COLO668 (cell line): ENCODE measurements around the gene DLD.
"Not testable (repeated sequence)": the region's sequence is repeated elsewhere in the genome, so short reads cannot be mapped to it uniquely, and the experiment has no call there.

Experiments used
- DNase-seq: peaks from one replicate; lab custom pipeline; 2025; ENCODE audit not compliant: unreplicated experiment; lab: John Stamatoyannopoulos, UW

Gene DLD

DNA sequence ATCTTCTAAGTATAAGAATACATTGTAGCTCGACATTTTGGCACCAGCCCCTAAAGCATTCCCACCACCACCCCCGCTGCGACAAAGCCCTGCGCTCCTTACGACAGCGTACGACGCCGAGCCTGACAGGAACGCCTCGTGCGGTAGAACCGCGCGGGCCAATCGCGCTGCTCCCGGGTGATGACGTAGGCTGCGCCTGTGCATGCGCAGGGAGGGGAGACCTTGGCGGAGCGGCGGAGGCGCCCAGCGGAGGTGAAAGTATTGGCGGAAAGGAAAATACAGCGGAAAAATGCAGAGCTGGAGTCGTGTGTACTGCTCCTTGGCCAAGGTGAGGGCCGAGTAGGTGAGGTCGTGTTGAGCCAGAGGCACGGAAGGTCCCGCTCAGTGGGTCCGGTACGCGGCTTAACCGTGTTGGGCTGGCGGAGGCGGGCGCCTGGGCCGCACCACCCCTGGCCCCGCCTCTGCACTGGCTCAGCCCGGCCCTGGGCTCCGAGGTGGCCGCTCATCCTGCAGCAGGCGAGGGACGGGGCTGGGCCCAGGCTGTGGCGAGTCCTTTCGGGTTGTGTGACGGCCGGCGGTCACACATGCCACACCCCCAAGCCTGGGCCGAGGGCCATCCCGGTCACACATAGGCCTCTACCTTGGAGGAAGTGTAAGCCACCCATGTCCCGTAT, at the start of gene DLD:
Gene DLD, plus strand, starts transcription at position 222 of the 674 bp plus-strand sequence. Its CDS starts 68 bp downstream, at position 290.
- peak; percentile 94 for DNase-seq

- DNase-seq: no peak
Measured at GRCh38 chr7:107842213-107842612, 48.8 kb upstream of the DLD start.

DNA sequence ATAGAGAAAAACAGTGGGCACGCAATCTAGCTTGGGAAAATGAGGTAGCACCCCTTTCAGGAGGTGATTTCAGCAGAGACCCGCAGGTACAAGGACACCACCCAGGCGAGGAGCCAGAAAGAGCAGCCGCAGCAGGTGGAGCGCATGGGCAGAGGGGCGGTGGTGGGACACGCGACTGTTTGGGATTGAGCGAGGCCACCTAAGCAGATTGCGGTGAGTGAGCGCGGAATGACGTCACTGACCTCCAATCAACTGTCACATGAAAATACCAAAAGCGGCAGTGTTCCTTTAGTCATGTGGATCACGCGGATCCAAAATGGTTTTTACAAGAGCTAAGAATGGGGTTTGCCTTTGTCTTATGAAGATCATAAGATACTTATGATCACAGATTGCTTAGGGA, 47.8 kb upstream of the DLD start:
- no peak for DNase-seq

- DNase-seq: no peak
Measured at GRCh38 chr7:107846324-107846723, 44.7 kb upstream of the DLD start.

- DNase-seq: no peak
Measured at GRCh38 chr7:107847168-107847835, 43.7 kb upstream of the DLD start.

DNA sequence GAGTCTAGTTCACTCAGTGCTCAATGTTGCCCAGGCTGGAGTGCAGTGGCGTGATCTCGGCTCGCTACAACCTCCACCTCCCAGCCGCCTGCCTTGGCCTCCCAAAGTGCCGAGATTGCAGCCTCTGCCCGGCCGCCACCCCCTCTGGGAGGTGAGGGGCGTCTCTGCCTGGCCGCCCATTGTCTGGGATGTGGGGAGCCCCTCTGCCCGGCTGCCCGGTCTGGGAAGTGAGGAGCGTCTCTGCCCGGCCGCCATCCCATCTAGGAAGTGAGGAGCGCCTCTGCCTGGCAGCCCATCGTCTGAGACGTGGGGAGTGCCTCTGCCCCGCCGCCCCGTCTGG, 43.2 kb upstream of the DLD start:
- not testable (repeated sequence) for DNase-seq

GRCh38 chr7:107848211-107848610, 42.8 kb upstream of the DLD start:
- not testable (repeated sequence) for DNase-seq

- DNase-seq: no peak
Measured at GRCh38 chr7:107850216-107850615, 40.8 kb upstream of the DLD start.

- no peak for DNase-seq
Measured at GRCh38 chr7:107850643-107851042, 40.3 kb upstream of the DLD start.

DNA sequence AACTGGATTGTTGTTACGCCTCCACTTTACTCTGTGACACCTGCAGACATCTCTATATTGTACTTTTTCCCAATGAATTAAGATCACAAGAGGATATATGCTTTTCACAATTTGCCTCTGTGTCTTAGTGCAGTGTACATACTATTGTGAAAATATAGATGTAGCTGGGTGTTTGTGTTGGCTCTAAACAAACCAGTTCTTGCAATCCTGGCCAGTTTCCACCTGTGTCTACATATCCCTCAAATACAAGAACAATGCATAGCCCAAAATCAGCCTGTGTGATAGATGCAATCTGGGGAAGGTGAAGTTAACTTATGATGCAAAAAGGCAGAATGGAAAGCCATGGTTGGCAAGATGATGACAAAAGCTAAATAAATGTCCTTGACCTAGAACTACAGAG, 36.5 kb upstream of the DLD start:
- no peak for DNase-seq

DNA sequence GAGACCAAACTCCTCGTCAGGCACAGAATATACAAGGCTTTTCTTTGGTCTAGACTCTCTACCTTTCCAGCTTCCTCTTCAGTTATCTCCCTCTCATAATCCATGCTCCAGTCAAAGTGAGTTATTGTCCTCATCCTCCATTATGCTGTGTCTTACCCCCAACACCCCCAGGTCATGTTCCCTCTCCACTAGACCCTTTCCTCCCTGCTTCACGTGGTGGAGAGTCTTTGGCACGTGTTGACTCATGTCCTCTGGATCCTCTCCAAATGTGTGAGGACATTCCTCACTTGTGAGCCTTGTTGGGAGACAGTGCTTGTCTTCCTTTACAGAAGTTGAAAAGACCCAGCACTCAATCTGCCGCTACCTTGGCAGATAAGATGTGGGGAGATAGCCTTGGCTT, 36.0 kb upstream of the DLD start:
- DNase-seq: no peak

- no peak for DNase-seq
Measured at GRCh38 chr7:107856806-107857540, 34.0 kb upstream of the DLD start.

DNA sequence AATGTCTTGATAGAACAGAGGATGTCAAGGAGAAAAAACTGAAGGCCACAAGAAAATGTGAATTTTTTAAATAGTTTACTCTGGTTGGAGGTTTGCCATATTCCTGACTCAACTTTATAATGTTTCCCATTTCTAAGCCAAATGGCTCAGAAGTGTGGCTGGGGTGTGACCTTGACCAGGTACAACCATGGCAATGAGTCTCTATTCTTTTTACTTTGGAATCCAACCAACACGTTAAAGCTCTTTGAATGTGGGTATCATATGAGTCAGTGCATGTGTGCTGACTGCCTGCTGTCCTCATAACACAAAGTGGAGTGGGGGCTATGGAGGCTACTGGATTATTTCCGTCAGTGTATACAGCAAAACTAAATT, 33.5 kb upstream of the DLD start:
- DNase-seq: no peak

- no peak for DNase-seq
Measured at GRCh38 chr7:107858280-107858679, 32.7 kb upstream of the DLD start.

GRCh38 chr7:107860279-107860961, 30.6 kb upstream of the DLD start:
- DNase-seq: no peak

DNA sequence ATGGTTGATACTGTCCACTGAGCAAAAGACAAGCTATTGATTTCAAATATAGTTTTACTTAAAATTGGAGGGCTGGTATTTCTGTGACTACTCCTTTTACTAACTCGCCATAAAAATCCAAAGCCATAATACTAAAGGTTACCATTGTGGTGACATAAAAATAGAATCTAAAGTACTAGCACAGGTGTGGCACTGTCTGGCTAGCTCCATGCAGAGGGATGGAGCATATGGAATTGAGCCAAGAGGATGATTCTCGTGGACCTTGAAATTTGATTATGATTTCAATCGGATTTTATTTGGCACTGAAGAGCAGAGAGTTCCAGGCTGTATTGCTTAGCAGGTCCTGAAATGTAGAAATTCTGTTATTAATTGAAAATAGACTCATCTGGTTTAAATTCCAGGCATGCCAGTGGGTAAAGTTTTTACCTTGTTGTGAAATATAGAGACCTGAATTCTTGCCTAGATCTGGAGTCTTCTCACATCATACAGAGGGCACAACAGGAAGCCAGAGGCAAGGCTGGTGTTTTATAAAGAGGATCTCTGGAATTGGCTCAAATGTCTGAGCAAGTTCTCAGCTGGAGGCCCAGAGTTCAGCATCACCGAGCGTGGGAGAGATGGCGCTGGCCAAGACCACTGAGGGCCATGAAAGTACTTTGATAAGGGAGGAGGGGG, 29.9 kb upstream of the DLD start:
- DNase-seq: no peak

DNA sequence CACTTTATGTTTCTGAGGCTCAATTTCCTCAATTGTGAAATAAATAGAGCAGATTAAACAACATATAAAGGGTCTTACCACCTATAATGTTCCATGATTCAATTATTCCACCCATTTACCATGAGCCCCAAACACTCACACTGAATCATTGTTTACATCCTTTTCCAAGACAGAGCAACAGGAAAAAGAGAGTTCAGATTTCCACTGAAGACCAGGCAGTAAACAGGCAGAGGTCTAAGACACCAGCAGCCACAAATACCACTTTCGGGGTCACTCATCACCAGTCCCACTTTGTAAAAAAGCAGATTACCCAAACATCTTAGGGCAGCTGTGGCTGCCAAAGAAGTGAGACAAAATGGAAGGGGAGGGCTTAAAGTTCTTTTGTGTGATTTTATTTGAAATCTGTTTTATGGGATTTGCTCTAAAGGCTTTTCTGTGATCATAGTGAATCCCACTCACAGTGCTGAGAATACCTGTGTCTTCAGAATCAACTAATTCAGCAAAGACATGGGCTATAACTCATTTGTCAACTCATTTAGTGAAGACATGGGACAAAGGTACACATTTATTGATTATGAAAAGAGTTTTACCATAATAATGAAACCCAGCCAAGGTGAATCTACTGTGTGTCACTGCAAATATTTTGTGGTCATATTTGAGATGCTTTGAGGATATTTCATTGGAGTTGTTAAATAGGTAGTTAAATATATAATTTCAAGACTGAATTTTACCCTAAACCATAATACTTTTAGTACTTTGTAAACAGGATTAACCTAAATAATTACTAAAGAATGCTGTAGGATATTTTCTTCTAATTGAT, 24.8 kb upstream of the DLD start:
- DNase-seq: no peak

- DNase-seq: no peak
Measured at GRCh38 chr7:107867858-107868466, 23.0 kb upstream of the DLD start.

- DNase-seq: no peak
Measured at GRCh38 chr7:107870427-107871000, 20.5 kb upstream of the DLD start.

GRCh38 chr7:107874111-107874510, 16.9 kb upstream of the DLD start:
- no peak for DNase-seq
